GM23248 (cell line): ENCODE results near the gene ITGA11. TPM values are rescaled to one million over a fixed set of nuclear protein-coding genes. Genes with fewer than 3 reads are reported as not detected.

ENCODE experiments used
- DNase-seq: peaks from one replicate; pipeline ENCODE4 v3.0.0-alpha.2; 2015
- H2AFZ ChIP-seq: fragments of 200-600 bp; sonication (generic); 2 replicates; pipeline ENCODE4 v1.6.1; 2016; ENCODE audit warnings: antibody characterized with exemption
- H3F3A ChIP-seq: fragments of 200-600 bp; sonication (generic); 2 replicates; pipeline ENCODE4 v1.6.1; 2016; ENCODE audit warnings: mild to moderate bottlenecking, antibody characterized with exemption, mixed run types; ENCODE audit not compliant: insufficient read depth
- H3K27ac ChIP-seq: fragments of 200-600 bp; sonication (generic); 2 replicates; pipeline ENCODE4 v1.5.1; 2016; ENCODE audit warnings: mild to moderate bottlenecking
- H3K27me3 ChIP-seq: fragments of 200-600 bp; sonication (generic); replicated peaks from 2 replicates; pipeline ENCODE4 v1.6.1; 2016; ENCODE audit warnings: mild to moderate bottlenecking; ENCODE audit not compliant: insufficient read depth
- H3K36me3 ChIP-seq: fragments of 200-600 bp; sonication (generic); 2 replicates; pipeline ENCODE4 v1.6.1; 2016; ENCODE audit warnings: low read depth, mild to moderate bottlenecking
- H3K4me1 ChIP-seq: fragments of 200-600 bp; sonication (generic); 2 replicates; pipeline ENCODE4 v1.6.1; 2016; ENCODE audit warnings: mild to moderate bottlenecking; ENCODE audit not compliant: insufficient read depth
- H3K4me2 ChIP-seq: fragments of 200-600 bp; sonication (generic); one replicate; pipeline ENCODE4 v1.6.1; 2016; ENCODE audit warnings: mild to moderate bottlenecking; ENCODE audit not compliant: unreplicated experiment
- H3K4me3 ChIP-seq: fragments of 200-600 bp; sonication (generic); 2 replicates; pipeline ENCODE4 v1.5.1; 2016; ENCODE audit warnings: mild to moderate bottlenecking
- H3K79me2 ChIP-seq: fragments of 200-600 bp; sonication (generic); 2 replicates; pipeline ENCODE4 v1.6.1; 2016; ENCODE audit warnings: mild to moderate bottlenecking; ENCODE audit not compliant: insufficient read depth
- H3K9ac ChIP-seq: fragments of 200-600 bp; sonication (generic); 2 replicates; pipeline ENCODE4 v1.6.1; 2016; ENCODE audit warnings: mild to moderate bottlenecking
- H3K9me2 ChIP-seq: fragments of 200-600 bp; sonication (generic); 2 replicates; pipeline ENCODE4 v1.6.1; 2016; ENCODE audit warnings: mixed run types, mild to moderate bottlenecking, moderate library complexity; ENCODE audit not compliant: insufficient read depth
- H3K9me3 ChIP-seq: fragments of 200-600 bp; sonication (generic); one replicate; pipeline ENCODE4 v1.6.1; 2017; ENCODE audit warnings: low read depth
- H4K20me1 ChIP-seq: fragments of 200-600 bp; sonication (generic); 2 replicates; pipeline ENCODE4 v1.6.0; 2016; ENCODE audit not compliant: insufficient read depth
- EZH2 ChIP-seq: fragments of 200-600 bp; sonication (generic); IDR thresholded peaks from 2 replicates; pipeline ENCODE4 v1.6.1; 2018; ENCODE audit warnings: antibody characterized with exemption, mild to moderate bottlenecking; ENCODE audit not compliant: insufficient read depth, poor library complexity, severe bottlenecking
- EZH2phosphoT487 ChIP-seq: fragments of 200-600 bp; sonication (generic); IDR thresholded peaks from 2 replicates; pipeline ENCODE4 v1.6.1; 2018; ENCODE audit warnings: antibody characterized with exemption, moderate library complexity, mild to moderate bottlenecking, low read depth; ENCODE audit not compliant: insufficient read depth
- WGBS, 2 experiments: methylation state at CpG; one replicate each; pipeline ENCODE4 v1.1.6; 2015 to 2017; ENCODE audit warnings: low lambda C conversion rate in 2 of 2, low coverage in 1 of 2; ENCODE audit errors: missing lambda C conversion rate in 2 of 2; 5-methylcytosine and 5-hydroxymethylcytosine counted together
- in situ Hi-C: fragments of 300-500 bp; cut with MboI; formaldehyde crosslinking; loops from 2 replicates; pipeline ENCODE4 v1.15.0; 2020
- polyA plus RNA-seq: library from polyadenylated mRNA; unstranded; fragments of >200 nt; fragmentation: Nextera tagmentation; extraction: Ambion mirVana; gene quantifications from 2 replicates; pipeline ENCODE4 v1.2.1, GENCODE V29; 2016
- total RNA-seq: library from RNA; depleted of rRNA; stranded (reverse); fragments of >200 nt; shearing (Covaris generic); gene quantifications from 2 replicates; pipeline ENCODE4 v1.2.3, GENCODE V29; 2014

The ITGA11 gene
- total and polyA plus RNA-seq, 2 experiments from 2014 or later = 312 to 352 TPM

DNA sequence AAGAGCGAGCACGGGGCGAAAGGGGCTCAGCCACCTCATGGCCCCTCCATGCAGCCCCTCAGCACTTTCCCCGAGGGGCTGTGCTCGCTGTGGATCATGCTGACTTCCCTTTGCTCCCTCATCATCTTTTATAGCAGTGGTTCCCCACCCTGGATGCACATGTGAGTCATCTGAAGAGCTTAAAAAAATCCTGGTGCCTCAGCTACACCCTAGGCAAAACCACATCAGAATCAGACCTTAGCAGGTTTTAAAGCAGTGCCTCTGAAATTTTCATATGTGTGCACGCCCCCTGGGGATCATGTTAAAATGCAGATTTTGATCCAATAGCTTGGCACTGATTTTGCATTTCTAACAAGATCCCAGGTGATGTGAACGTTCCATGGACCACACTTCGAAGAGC, 103.5 kb downstream of the ITGA11 start:
- H3K27ac ChIP-seq = no peak overlapping the region
- H3F3A ChIP-seq = no peaks in the 10 kb centered on the region
- H3K9me2 ChIP-seq = no peaks in the 10 kb centered on the region
- no peaks in the 10 kb centered on the region for H3K9me3 ChIP-seq
- no peaks in the 10 kb centered on the region for H3K4me1 ChIP-seq
- H3K27me3 ChIP-seq = no peaks in the 10 kb centered on the region
- peaks cover 55% of the 10 kb centered on the region for H3K36me3 ChIP-seq
- in situ Hi-C loops = no loop called here
- DNase-seq = peak; percentile 48
- no peak overlapping the region for H3K9ac ChIP-seq
- H2AFZ ChIP-seq = no peak overlapping the region
- WGBS, 2 experiments = 68 to 72% methylated on average over 7 to 8 of the region's 8 CpGs
- H3K4me3 ChIP-seq = no peak overlapping the region
- TF ChIP-seq EZH2phosphoT487 (no peak), EZH2 (no peak)
- no peak overlapping the region for H3K4me2 ChIP-seq
- no peaks in the 10 kb centered on the region for H3K79me2 ChIP-seq
- no peaks in the 10 kb centered on the region for H4K20me1 ChIP-seq

DNA sequence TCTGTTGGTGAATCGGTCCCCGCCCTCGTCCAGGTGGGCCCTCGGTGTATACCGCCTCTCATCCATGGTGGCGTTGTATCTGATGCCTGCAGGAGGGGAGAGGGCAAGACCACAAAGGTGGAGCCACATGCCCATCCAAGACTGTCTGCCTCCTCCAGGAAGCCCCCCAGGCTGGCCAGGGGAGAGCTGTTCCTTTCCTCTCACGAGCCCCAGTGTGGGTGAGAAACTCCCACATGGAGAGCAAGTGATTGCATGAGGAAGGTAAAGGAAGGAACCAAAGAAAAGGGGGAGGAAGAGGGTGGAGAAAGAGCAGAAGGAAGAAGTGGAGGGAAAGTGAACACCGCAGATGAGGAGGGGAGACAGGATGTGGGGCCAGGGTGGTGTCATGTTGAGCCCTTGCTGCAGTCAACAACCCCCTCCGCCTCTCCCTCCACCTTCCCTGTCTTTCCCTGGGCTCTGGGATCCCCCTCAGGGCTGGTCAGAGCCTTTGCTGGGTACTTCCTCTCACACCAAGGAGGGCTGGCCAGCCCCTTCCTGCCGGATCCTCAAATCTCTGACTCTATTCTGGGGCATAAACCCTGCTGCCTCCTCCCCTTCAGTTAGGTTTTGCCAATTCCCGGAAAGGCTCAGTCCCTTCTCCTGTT, 105.1 kb downstream of the ITGA11 start:
- no peak overlapping the region for H3K27ac ChIP-seq
- H3K79me2 ChIP-seq = no peaks in the 10 kb centered on the region
- H3K4me1 ChIP-seq = no peaks in the 10 kb centered on the region
- no peaks in the 10 kb centered on the region for H3K9me2 ChIP-seq
- no peak overlapping the region for H2AFZ ChIP-seq
- H3K9me3 ChIP-seq = no peaks in the 10 kb centered on the region
- no peaks in the 10 kb centered on the region for H3K27me3 ChIP-seq
- H4K20me1 ChIP-seq = no peaks in the 10 kb centered on the region
- H3K36me3 ChIP-seq = peaks cover 57% of the 10 kb centered on the region
- in situ Hi-C loops = no loop called here
- H3F3A ChIP-seq = no peaks in the 10 kb centered on the region
- no peak overlapping the region for H3K4me3 ChIP-seq
- H3K4me2 ChIP-seq = no peak overlapping the region
- H3K9ac ChIP-seq = no peak overlapping the region
- DNase-seq = no peak
- no peak for TF ChIP-seq EZH2
- no peak for TF ChIP-seq EZH2phosphoT487
- WGBS, 2 experiments = 88 to 92% methylated on average over 11 of the region's 11 CpGs

DNA sequence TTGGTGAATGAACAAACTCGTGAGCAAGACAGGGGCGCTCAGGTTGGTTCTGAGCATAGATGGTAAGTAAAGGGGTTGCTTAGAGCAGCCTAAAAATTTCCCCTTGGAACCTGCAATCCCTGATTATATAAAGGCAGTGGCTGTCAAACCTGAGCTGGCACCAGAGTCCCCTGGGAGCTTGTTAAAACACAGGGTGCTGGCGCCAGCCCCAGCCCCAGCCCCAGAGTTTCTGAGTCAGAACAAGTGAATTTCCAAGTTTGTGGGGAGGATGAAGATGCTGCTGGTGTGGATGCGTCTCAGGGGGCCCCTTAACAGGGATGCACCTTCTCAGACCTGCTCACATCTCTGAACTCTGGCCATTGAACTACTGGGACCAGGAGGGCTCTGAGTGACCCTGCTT, 106.2 kb downstream of the ITGA11 start:
- peaks cover 55% of the 10 kb centered on the region for H3K36me3 ChIP-seq
- no peaks in the 10 kb centered on the region for H3K4me1 ChIP-seq
- TF ChIP-seq EZH2 (no peak), EZH2phosphoT487 (no peak)
- H3K4me2 ChIP-seq = no peak overlapping the region
- in situ Hi-C loops = no loop called here
- no peak overlapping the region for H3K27ac ChIP-seq
- H3K9me3 ChIP-seq = no peaks in the 10 kb centered on the region
- H3F3A ChIP-seq = peaks cover 6% of the 10 kb centered on the region; the same call in 1 of the 2 replicates
- H3K4me3 ChIP-seq = no peak overlapping the region
- no peaks in the 10 kb centered on the region for H3K9me2 ChIP-seq
- no peaks in the 10 kb centered on the region for H3K79me2 ChIP-seq
- H4K20me1 ChIP-seq = no peaks in the 10 kb centered on the region
- H2AFZ ChIP-seq = no peak overlapping the region
- peak; percentile 56 for DNase-seq
- WGBS, 2 experiments = 71 to 86% methylated on average over 4 of the region's 4 CpGs
- H3K27me3 ChIP-seq = no peaks in the 10 kb centered on the region
- no peak overlapping the region for H3K9ac ChIP-seq

GRCh38 chr15:68322796-68323195, 109.2 kb downstream of the ITGA11 start:
- H3K9me2 ChIP-seq = no peaks in the 10 kb centered on the region
- no peak overlapping the region for H3K4me2 ChIP-seq
- no peaks in the 10 kb centered on the region for H3K4me1 ChIP-seq
- in situ Hi-C loops = no loop called here
- H4K20me1 ChIP-seq = no peaks in the 10 kb centered on the region
- H3F3A ChIP-seq = peaks cover 6% of the 10 kb centered on the region; the same call in 1 of the 2 replicates
- H3K27ac ChIP-seq = no peak overlapping the region
- 76 to 80% methylated on average over 8 of the region's 9 CpGs for WGBS, 2 experiments
- no peaks in the 10 kb centered on the region for H3K79me2 ChIP-seq
- H3K27me3 ChIP-seq = no peaks in the 10 kb centered on the region
- no peak overlapping the region for H2AFZ ChIP-seq
- TF ChIP-seq EZH2 = no peak
- TF ChIP-seq EZH2phosphoT487 = no peak
- no peak for DNase-seq
- H3K36me3 ChIP-seq = peaks cover 65% of the 10 kb centered on the region
- no peak overlapping the region for H3K9ac ChIP-seq
- H3K9me3 ChIP-seq = no peaks in the 10 kb centered on the region
- H3K4me3 ChIP-seq = no peak overlapping the region
